ENCODE measurements around the gene GPATCH2.
"Not testable (repeated sequence)": the region's sequence is repeated elsewhere in the genome, so short reads cannot be mapped to it uniquely, and the experiment has no call there.

The GPATCH2 gene

GRCh38 chr1:217630711-217631591 is at the start of gene GPATCH2, which contains the start of gene SPATA17:
Gene GPATCH2, minus strand, starts transcription at chr1:217631090. Its CDS starts 119 bp downstream, at chr1:217630971.
Gene SPATA17, plus strand, starts transcription at chr1:217631344. Its CDS starts 35 bp downstream, at chr1:217631379.
- peak; percentile 82 for DNase-seq (ENCODE audit: low spot score)

DNA sequence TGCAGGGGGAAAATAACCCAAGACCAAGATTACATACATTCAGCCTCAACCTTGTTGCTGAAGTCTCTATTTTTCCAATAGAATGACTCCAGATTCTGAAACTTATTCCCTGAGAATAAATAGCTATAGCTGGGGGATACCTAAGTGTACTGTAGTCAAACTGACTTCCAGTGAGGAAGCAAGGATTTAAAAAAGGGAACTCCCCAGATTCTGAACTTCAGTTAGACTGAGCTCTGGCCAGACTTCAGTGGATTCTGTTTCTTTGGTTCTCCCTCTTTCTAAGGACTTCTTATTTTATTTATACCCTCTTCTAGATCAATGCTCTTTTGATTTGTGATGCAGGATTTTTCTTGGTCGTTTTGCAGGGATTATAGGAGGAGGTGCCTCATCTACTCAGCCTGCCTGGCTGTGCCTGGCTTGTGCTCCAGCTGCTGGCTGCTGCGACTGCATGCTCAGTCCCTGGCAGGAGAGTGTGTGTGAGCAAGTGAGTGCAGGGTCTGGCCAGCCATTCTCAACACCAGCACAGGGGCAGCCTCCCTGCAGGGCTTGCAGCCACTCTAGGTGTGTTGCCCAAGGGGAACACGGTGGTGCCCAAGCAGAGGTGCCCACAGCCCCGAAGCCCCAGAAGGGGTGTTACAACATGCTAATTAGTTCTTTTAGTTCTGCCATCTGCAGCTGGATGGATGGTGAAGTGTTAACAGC is 43.3 kb upstream of the GPATCH2 start:
- DNase-seq (ENCODE audit: low spot score) = no peak

DNA sequence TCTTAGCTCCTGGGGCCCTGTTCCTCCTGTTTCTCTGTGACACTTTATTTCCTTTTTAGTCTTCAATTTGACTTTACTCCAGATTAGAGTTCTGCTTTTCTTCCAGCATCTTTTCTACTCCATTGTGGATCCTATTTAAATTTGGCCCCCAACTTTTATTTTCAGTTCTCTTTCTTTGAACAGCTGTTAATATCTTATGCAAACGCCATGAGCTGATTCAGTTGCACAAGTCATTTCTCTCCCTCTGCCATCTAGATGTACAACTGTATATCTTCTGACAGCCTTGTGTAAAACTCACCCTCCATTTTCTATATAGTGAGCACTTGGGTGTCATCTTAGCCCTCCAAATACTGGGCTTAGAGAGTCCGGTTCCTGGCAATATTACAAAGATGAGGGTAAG is 42.5 kb upstream of the GPATCH2 start:
- no peak for DNase-seq (ENCODE audit: low spot score)

- no peak for DNase-seq (ENCODE audit: low spot score)
Measured at GRCh38 chr1:217668351-217668940, 37.6 kb upstream of the GPATCH2 start.

GRCh38 chr1:217661407-217661806 is 30.5 kb upstream of the GPATCH2 start:
- DNase-seq (ENCODE audit: low spot score) = no peak

- DNase-seq (ENCODE audit: low spot score) = no peak
Measured at GRCh38 chr1:217660353-217661062, 29.6 kb upstream of the GPATCH2 start.

- DNase-seq (ENCODE audit: low spot score) = no peak
Measured at GRCh38 chr1:217650674-217651073, 19.8 kb upstream of the GPATCH2 start.

DNA sequence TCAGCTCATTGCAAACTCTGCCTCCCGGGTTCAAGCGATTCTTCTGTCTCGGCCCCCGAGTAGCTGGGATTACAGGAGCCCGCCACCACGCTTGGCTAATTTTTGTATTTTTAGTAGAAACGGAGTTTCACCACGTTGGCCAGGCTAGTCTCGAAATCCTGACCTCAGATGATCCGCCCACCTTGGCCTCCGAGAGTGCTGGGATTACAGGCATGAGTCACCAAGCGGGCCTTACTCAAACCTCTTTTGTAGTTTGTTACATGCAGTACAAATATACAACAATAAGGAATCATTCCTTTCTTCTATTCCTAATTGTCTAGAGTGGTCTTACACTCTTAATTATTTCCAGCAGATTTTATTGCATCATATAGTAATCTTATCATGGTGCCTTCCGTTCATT is 16.9 kb upstream of the GPATCH2 start:
- no peak for DNase-seq (ENCODE audit: low spot score)

- no peak for DNase-seq (ENCODE audit: low spot score)
Measured at GRCh38 chr1:217642455-217642854, 11.6 kb upstream of the GPATCH2 start.

GRCh38 chr1:217627431-217627830 is 3.5 kb downstream of the GPATCH2 start:
- no peak for DNase-seq (ENCODE audit: low spot score)

DNA sequence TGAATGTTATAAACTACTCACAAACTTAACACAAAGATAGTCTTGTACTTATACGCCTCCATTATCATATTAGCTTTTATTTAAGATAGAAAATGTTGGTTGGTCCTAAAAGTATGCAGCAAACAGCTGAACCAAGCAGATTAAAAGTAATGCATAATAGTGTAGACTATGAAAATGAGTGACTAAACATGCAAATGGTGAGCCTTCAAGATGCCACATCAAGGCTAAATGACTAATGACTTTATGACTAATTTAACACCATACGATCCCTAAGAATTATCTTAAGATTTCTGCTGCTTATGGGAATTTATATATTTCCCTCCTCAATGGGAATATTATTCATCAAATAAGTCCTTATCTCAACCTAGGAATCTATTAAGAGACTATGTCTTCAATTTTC is 4.6 kb downstream of the GPATCH2 start:
- no peak for DNase-seq (ENCODE audit: low spot score)

DNA sequence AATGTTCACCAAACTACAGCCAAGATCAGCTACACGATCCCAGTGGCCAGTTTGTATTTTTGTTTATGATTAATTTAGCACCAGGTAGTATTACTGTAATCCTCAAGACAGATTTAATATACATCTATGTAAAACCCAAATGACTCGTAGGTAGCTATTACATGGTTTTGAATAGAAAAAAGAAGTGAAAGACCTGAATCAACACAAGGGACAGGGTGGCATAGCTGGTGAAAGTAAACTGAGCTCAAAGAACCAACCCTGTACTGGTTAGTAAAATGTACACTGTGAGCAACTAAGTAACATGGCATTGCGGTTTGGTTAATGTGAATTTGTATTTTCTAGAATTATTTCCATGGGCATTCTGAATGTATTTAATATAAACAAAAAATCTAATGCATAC is 8.8 kb downstream of the GPATCH2 start:
- DNase-seq (ENCODE audit: low spot score) = no peak

DNA sequence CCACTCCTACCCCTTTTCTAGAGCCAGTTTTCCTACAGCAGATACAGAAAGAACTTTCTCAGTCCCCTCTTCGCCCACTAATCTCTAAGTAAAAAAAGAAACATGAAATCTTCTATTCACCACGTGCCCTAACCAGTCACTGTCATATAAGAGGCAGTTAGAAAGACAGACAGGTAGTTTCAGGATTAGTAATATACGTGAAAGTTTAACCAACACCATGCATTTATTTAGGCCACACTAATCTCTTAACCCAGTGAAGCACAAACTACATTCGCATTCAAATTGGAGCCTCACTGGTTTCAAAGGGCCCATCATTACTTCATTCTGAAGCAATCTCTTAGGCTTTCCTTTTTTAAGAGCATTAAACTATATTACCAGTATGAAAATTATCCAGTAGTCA is 10.1 kb downstream of the GPATCH2 start:
- DNase-seq (ENCODE audit: low spot score) = no peak

GRCh38 chr1:217617126-217617525 is 13.8 kb downstream of the GPATCH2 start:
- DNase-seq (ENCODE audit: low spot score) = no peak

DNA sequence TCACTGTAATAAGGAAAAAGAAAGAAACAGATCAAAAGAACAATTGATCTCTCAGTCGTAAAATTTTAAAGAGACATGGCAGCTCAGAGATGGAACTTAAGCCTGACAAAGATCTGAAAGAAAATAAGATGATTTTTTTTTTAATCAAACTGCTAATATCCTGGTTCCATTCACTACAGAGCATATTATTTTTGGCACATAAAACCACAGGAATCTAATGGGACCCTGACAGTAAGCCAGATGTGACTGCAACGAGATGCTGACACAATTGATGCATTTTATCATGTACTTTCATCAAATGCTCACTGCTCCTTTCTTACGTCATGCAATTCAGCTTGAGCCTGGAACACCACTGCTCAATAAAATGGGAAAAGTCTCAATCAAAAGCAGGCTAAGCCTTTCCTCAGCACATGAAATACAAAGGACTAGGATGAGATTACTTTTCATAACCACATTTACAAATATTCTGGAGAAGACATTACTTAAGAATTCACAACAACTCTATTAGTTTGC is 16.6 kb downstream of the GPATCH2 start:
- DNase-seq (ENCODE audit: low spot score) = no peak

GRCh38 chr1:217605390-217605789 is 25.5 kb downstream of the GPATCH2 start:
- no peak for DNase-seq (ENCODE audit: low spot score)

- DNase-seq (ENCODE audit: low spot score) = no peak
Measured at GRCh38 chr1:217602380-217602779, 28.5 kb downstream of the GPATCH2 start.

- DNase-seq (ENCODE audit: low spot score) = no peak
Measured at GRCh38 chr1:217599154-217599553, 31.7 kb downstream of the GPATCH2 start.

DNA sequence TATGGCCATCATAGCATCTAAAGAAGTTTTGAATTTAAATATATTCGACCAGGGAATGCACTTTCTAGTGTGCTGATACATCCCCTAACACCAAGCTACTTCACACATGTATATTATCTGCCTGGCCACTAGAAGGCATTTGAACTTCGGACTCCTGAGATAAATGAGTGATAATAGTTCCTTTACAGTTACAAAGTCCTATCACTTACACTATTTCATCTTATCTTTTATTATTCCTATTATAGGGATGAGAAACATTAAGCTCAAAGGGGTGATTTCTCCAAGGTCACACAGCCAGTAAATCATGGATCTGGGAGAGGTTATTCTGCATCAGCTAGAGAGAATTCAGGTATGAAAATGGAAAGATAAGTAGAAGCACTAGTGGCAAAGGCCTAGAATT is 40.3 kb downstream of the GPATCH2 start:
- DNase-seq (ENCODE audit: low spot score) = no peak

DNA sequence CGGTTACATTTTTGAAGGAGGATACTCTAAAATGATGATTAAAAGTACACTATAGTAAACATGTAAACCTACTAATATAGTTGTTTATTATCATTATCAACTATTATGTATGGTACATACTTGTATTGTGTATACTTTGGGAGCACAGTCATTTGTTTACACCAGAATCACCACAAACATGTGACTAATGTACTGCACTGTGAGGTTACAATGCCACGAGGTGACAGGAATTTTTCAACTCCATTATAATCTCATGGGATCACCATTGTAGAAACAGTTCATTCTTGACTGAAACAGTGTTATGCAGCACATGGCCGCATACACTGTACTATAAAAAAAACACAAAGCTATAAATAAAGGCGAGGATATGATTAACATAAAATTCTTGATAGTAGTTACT is 44.3 kb downstream of the GPATCH2 start:
- DNase-seq (ENCODE audit: low spot score) = no peak

DNA sequence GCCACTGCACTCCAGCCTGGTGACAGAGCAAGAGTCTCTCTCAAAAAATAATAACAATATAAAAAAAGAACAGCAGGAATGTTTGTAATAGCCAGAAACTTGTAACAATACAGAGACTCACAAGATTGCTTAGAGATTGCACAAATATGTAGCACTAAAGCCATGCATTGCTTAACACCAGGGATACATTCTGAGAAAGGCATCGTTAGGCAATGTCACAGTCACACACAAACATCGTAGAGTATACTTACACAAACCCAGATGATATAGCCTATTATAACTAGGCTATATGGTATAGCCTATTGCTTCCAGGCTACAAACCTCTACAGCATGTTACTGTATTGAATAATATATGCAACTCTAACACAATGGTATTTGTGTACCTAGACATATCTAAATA is 45.3 kb downstream of the GPATCH2 start:
- no peak for DNase-seq (ENCODE audit: low spot score)

DNA sequence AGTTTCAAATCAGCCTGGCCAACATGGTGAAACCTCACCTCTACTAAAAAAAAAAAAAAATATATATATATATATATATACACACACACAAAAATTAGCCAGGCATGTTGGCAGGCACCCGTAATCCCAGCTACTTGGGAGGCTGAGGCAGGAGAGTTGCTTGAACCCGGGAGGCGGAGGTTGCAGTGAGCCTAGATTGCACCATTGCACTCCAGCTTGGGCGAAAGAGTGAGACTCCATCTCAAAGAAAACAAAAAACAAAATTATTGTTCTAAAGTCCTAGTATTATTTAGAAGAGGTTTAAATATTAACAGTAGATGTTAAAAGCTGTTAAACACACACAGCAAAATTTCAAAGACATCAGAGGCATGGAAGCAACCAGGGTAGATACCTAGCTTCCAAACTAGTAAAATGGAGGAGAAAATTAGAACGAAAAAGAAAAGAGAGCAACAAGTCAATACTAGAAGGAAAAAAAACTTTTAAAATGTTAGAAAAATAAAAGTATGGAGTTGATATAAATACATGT is 46.5 kb downstream of the GPATCH2 start:
- DNase-seq (ENCODE audit: low spot score) = not testable (repeated sequence)

All from hematopoietic multipotent progenitor cell treated with erythropoietin and hydrocortisone succinate and interleukin-3 and kit ligand, for 17 days (in vitro differentiated cells).